ENCODE data around the gene CAPS. TPM values are rescaled to one million over a fixed set of nuclear protein-coding genes. Genes with fewer than 3 reads are reported as not detected.

Gene CAPS
- total RNA-seq, 2 donors from 2014 or later: 18.7 to 38.6 TPM

DNA sequence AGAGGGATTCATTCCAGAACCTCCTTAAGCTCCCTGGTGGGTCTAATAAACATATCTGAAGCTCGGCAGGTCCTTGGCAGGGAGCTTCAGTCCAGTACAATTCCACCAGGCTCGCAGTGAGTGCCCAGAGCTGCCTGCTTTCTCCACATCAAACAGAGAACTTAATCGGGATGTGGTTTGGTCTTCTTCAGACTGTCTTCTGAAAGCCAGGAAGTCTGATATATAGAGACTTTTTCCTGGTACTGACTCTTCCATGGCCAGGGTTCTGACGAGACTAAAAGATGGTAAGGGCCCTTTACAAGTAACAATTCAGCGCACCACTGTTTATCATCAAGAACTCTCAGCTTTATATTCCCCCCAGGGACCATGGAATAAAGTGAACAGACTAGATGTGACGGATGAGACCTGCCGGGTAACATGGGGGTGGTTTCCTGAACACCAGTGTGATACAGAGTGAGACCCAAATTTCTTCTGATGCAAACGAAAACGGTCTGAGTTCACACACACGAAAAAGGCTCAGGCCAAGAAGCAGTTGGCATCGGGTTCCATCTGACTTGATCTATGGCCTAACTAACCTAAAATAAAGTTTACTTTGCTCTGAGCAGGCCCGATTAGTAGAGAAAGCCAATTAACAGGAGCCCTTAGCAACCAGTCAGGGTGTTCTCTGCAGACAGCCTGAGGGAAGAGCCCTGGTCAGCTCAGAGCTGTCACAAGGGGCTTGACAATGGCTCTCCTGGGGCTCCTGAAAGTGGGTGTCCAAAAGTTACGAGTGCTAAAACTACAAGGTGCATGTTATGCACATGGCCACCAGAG is 34.9 kb downstream of the CAPS start:
- Histone ChIP-seq H3K36me3 (replicated peaks in 1 of 2; ENCODE audit: insufficient read depth in 1 of 2, low read depth in 2 of 2) (no peaks in the 10 kb centered on the region), H3K4me1 (peaks cover 33% of the 10 kb centered on the region), H3K4me3 (no peak overlapping the region), H3K27me3 (no peaks in the 10 kb centered on the region), H3K9me3 (no peaks in the 10 kb centered on the region), H3K27ac (peak overlapping the region in 2 of 4 donors; percentile 17 to 53)
- ATAC-seq: no peak
- TF ChIP-seq, protein P1, sequence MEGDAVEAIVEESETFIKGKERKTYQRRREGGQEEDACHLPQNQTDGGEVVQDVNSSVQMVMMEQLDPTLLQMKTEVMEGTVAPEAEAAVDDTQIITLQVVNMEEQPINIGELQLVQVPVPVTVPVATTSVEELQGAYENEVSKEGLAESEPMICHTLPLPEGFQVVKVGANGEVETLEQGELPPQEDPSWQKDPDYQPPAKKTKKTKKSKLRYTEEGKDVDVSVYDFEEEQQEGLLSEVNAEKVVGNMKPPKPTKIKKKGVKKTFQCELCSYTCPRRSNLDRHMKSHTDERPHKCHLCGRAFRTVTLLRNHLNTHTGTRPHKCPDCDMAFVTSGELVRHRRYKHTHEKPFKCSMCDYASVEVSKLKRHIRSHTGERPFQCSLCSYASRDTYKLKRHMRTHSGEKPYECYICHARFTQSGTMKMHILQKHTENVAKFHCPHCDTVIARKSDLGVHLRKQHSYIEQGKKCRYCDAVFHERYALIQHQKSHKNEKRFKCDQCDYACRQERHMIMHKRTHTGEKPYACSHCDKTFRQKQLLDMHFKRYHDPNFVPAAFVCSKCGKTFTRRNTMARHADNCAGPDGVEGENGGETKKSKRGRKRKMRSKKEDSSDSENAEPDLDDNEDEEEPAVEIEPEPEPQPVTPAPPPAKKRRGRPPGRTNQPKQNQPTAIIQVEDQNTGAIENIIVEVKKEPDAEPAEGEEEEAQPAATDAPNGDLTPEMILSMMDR (IDR thresholded peaks at IDR 0.05): no peak
- no peak for TF ChIP-seq POLR2A (IDR thresholded peaks at IDR 0.05)
- WGBS, 2 donors: 61 to 63% methylated on average over 12 to 13 of the region's 13 CpGs
- no peak for DNase-seq
- intact Hi-C loops (cut with DNase I): no loop called here

DNA sequence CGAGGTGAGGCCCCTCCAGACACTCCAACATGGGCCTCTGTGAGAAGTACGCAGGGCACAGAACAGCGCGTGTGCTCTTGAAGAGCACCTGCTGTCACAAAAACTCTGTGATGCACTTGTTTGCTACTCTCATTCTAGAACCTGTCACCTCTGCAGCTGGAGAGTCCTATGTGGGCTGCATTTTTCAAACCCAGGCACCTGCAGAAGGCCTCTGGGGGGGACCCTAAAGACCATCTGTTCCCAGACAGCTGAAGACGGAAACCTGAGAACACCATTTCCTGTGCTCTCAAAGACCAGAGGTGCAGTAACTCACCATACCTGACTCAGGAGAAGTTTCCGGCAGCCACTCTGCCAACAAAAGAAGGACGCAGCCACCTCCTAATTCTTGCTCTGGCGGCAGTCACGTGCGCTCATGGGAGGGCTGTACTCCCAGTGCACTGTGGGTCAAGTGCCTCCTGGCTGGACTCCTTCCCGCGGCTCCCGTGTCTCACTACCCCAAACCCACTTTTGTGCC is 35.8 kb downstream of the CAPS start:
- DNase-seq (peak in 2 of 4 donors; percentile 36), ATAC-seq (no peak)
- no peak for TF ChIP-seq POLR2A (IDR thresholded peaks at IDR 0.05)
- TF ChIP-seq, protein P1 (IDR thresholded peaks at IDR 0.05): no peak
- Histone ChIP-seq H3K27ac (no peak overlapping the region), H3K4me1 (peaks cover 42% of the 10 kb centered on the region), H3K9me3 (no peaks in the 10 kb centered on the region), H3K36me3 (replicated peaks in 1 of 2; ENCODE audit: insufficient read depth in 1 of 2, low read depth in 2 of 2) (no peaks in the 10 kb centered on the region), H3K4me3 (no peak overlapping the region), H3K27me3 (no peaks in the 10 kb centered on the region)
- WGBS, 2 donors: 83 to 91% methylated on average over 3 to 13 of the region's 13 CpGs
- intact Hi-C loops (cut with DNase I): no loop called here

DNA sequence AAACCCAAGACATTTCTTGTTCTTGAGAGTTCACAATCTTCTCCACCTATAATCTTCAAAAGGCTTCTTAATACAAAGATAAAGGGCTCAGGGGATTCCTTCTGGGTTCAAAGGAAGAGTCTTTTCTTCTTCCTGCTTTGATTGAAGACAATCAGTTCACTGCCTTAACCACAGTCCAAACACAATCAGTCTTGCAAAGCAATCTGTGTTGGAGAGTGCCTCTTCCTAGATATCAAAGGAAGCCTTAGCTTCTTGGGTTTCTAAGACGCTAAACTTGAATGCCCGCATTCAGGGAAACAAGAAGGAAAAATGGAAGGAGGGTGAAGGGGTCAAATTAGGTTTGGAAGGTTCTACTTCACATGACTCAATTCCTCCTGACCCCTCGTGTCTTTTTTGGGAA is 36.7 kb downstream of the CAPS start:
- H3K36me3 ChIP-seq (replicated peaks in 1 of 2; ENCODE audit: insufficient read depth in 1 of 2, low read depth in 2 of 2): no peaks in the 10 kb centered on the region
- H3K4me1 ChIP-seq: peaks cover 50% of the 10 kb centered on the region
- no peak overlapping the region for H3K4me3 ChIP-seq
- no peak for DNase-seq
- no peak for TF ChIP-seq POLR2A (IDR thresholded peaks at IDR 0.05)
- TF ChIP-seq, protein P1 (IDR thresholded peaks at IDR 0.05): no peak
- no peaks in the 10 kb centered on the region for H3K9me3 ChIP-seq
- intact Hi-C loops (cut with DNase I): no loop called here
- 77 to 80% methylated on average over 3 of the region's 3 CpGs for WGBS, 2 donors
- H3K27ac ChIP-seq: no peak overlapping the region
- no peak for ATAC-seq
- H3K27me3 ChIP-seq: no peaks in the 10 kb centered on the region

DNA sequence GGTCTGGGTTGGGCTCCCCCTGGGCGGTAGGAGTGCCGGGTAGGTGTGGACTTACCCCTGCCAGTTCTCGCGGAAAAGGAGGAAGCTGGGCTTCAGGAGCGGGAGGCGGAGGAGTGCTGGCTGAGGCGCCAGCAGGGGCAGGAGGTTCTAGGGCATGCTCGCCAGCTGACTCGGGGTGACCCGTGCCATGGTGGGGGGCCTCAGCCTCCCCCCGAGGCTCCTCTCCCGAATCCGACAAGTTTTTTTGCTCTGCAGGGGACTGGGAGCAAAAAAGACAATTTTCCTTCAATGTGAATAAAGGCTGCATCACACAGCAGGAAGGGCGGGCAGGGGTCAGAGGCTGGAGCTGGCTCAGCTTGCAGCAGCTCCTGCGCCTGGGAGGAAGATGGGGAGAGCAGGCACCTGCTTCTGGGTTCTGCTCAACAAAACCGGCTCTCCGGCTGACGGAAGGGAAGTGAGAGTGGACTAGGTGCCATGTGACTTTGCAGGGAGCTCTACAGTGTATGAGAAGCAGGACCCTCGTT is 37.3 kb downstream of the CAPS start:
- intact Hi-C loops (cut with DNase I): no loop called here
- no peak for ATAC-seq
- Histone ChIP-seq H3K27me3 (no peaks in the 10 kb centered on the region), H3K36me3 (replicated peaks in 1 of 2; ENCODE audit: insufficient read depth in 1 of 2, low read depth in 2 of 2) (no peaks in the 10 kb centered on the region), H3K9me3 (no peaks in the 10 kb centered on the region), H3K4me1 (peaks cover 57% of the 10 kb centered on the region), H3K27ac (no peak overlapping the region), H3K4me3 (no peak overlapping the region)
- TF ChIP-seq POLR2A (IDR thresholded peaks at IDR 0.05): no peak
- 48 to 81% methylated on average over 18 to 19 of the region's 19 CpGs for WGBS, 2 donors
- DNase-seq: no peak

DNA sequence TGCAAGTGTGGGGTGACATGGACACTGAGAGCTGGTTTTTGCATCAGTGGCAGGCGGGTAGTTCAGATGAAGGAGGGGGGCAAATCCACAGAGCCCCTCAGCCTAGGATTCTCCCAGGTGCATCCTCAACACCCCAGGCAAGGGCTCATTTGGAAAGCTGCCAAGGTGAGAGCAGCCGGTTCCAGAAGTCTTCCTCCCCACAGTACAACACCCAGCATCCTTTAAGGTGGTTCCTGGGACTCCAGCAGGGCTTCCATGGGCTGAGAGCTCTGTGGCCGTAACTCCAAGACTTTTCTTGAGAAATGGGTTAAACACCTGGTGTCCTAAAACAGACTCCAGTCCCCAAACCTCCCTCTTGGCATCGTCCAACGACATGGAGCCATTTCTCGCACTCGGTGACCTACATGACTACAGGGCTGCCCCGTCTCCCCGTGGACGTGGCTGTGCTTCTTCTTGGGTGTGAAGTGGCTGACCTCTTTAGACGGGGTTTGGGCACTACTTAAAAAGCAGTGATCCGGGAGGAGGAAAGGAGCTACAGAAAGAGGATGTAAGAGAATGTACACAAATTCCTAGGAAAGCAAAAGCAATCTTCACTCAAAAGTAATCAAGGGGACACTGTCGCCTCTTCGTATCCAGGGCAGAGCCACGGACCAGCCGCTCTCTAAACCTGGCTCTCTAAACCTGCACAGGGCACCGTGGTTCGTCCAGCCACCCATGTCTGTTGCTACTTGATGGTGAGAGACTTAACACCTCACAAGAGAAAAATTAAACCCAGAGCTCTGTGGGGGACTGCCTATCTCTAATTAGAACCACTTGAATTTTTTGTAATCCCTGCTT is 38.4 kb downstream of the CAPS start:
- H3K27me3 ChIP-seq: no peaks in the 10 kb centered on the region
- no peak overlapping the region for H3K4me3 ChIP-seq
- intact Hi-C loops (cut with DNase I): no loop called here
- TF ChIP-seq, protein P1 (IDR thresholded peaks at IDR 0.05): no peak
- TF ChIP-seq POLR2A (IDR thresholded peaks at IDR 0.05): no peak
- WGBS, 2 donors: 78 to 87% methylated on average over 16 to 18 of the region's 18 CpGs
- no peaks in the 10 kb centered on the region for H3K9me3 ChIP-seq
- DNase-seq: no peak
- peaks cover 66% of the 10 kb centered on the region for H3K4me1 ChIP-seq
- H3K36me3 ChIP-seq (replicated peaks in 1 of 2; ENCODE audit: insufficient read depth in 1 of 2, low read depth in 2 of 2): no peaks in the 10 kb centered on the region
- no peak for ATAC-seq
- peak overlapping the region in 3 of 4 donors; percentile 22 to 63 (median 45) for H3K27ac ChIP-seq

Measured in body of pancreas (tissue), 4 donors.